NCI-H2081 (cell line): Measurements from ENCODE around the gene FRMD3.
"Not testable (repeated sequence)": the region's sequence is repeated elsewhere in the genome, so short reads cannot be mapped to it uniquely, and the experiment has no call there.

Source experiments
- DNase-seq, 2 experiments: peaks; one replicate each; lab custom pipeline; 2025; lab: John Stamatoyannopoulos, UW

Gene FRMD3

GRCh38 chr9:83523684-83524083, 14.5 kb downstream of the FRMD3 start:
- no peak for DNase-seq

- no peak for DNase-seq
These were observed 16.8 kb downstream of the FRMD3 start for GRCh38 chr9:83521411-83521810.

- DNase-seq: no peak
These were observed 17.2 kb downstream of the FRMD3 start for GRCh38 chr9:83521011-83521410.

GRCh38 chr9:83520292-83520691, 17.9 kb downstream of the FRMD3 start:
- DNase-seq: no peak

GRCh38 chr9:83517980-83518379, 20.2 kb downstream of the FRMD3 start:
- DNase-seq: not testable (repeated sequence)

GRCh38 chr9:83514767-83515166, 23.4 kb downstream of the FRMD3 start:
- DNase-seq: no peak

- no peak for DNase-seq
These were observed 25.6 kb downstream of the FRMD3 start for GRCh38 chr9:83512621-83513020.

- no peak for DNase-seq
These were observed 27.1 kb downstream of the FRMD3 start for GRCh38 chr9:83511051-83511450.

GRCh38 chr9:83509402-83509801, 28.8 kb downstream of the FRMD3 start:
- DNase-seq: no peak

- no peak for DNase-seq
These were observed 30.1 kb downstream of the FRMD3 start for GRCh38 chr9:83508067-83508466.

GRCh38 chr9:83505282-83505681, 32.9 kb downstream of the FRMD3 start:
- peak in 1 of 2 experiments; percentile 20 for DNase-seq

GRCh38 chr9:83503866-83504265, 34.3 kb downstream of the FRMD3 start:
- no peak for DNase-seq

- DNase-seq: no peak
These were observed 36.6 kb downstream of the FRMD3 start for GRCh38 chr9:83501565-83501964.

- no peak for DNase-seq
These were observed 40.8 kb downstream of the FRMD3 start for GRCh38 chr9:83497441-83497840.

GRCh38 chr9:83491995-83492394, 46.2 kb downstream of the FRMD3 start:
- DNase-seq: no peak

- DNase-seq: no peak
These were observed 46.8 kb downstream of the FRMD3 start for GRCh38 chr9:83491413-83491812.

- no peak for DNase-seq
These were observed 48.2 kb downstream of the FRMD3 start for GRCh38 chr9:83489961-83490360.

GRCh38 chr9:83484990-83485389, 53.2 kb downstream of the FRMD3 start:
- no peak for DNase-seq

- DNase-seq: no peak
These were observed 55.0 kb downstream of the FRMD3 start for GRCh38 chr9:83483223-83483622.

- no peak for DNase-seq
These were observed 58.4 kb downstream of the FRMD3 start for GRCh38 chr9:83479765-83480164.

GRCh38 chr9:83477571-83477970, 60.6 kb downstream of the FRMD3 start:
- DNase-seq: no peak

- peak; percentile 51 to 72 for DNase-seq
These were observed 61.1 kb downstream of the FRMD3 start for GRCh38 chr9:83477120-83477519.

- DNase-seq: no peak
These were observed 61.7 kb downstream of the FRMD3 start for GRCh38 chr9:83476513-83476912.

- DNase-seq: no peak
These were observed 62.5 kb downstream of the FRMD3 start for GRCh38 chr9:83475741-83476140.

GRCh38 chr9:83474631-83475030, 63.6 kb downstream of the FRMD3 start:
- no peak for DNase-seq
